WERI-Rb-1 (cell line): ENCODE results near the gene MT3.
A peak's percentile ranks its signal among the peaks of the same experiment; 100 is the strongest.

ENCODE experiments used
- DNase-seq: peaks from one replicate; pipeline ENCODE4 v3.0.0-alpha.2; 2020
- H3K27ac ChIP-seq: fragments of 250-450 bp; sonication (Bioruptor Pico); 2 replicates; pipeline ENCODE4 v1.5.1; 2020; ENCODE audit warnings: mild to moderate bottlenecking, moderate library complexity
- H3K27me3 ChIP-seq: fragments of 250-450 bp; sonication (Bioruptor Pico); 2 replicates; pipeline ENCODE4 v1.5.1; 2021; ENCODE audit warnings: mild to moderate bottlenecking, low read depth, moderate library complexity; ENCODE audit not compliant: insufficient read depth, severe bottlenecking
- H3K36me3 ChIP-seq: fragments of 250-450 bp; sonication (Bioruptor Pico); 2 replicates; pipeline ENCODE4 v1.5.1; 2020; ENCODE audit warnings: mild to moderate bottlenecking, moderate library complexity
- H3K4me3 ChIP-seq: 2 replicates; pipeline ENCODE4 v1.5.1; 2011; ENCODE audit warnings: low read depth, mild to moderate bottlenecking, control low read depth, low read length
- H3K9me3 ChIP-seq: fragments of 250-450 bp; sonication (Bioruptor Pico); 2 replicates; pipeline ENCODE4 v1.5.1; 2021; ENCODE audit warnings: mild to moderate bottlenecking, moderate library complexity; ENCODE audit not compliant: severe bottlenecking
- CTCF ChIP-seq: IDR thresholded peaks from 2 replicates; pipeline ENCODE4 v1.5.1; 2011; ENCODE audit warnings: low read depth, mild to moderate bottlenecking, control low read depth, inconsistent platforms, low read length

Gene MT3

GRCh38 chr16:56601325-56601724 is 12.0 kb downstream of the MT3 start:
- H3K36me3 ChIP-seq, result no peaks in the 10 kb centered on the region
- H3K27ac ChIP-seq, result no peak overlapping the region
- H3K9me3 ChIP-seq, result no peaks in the 10 kb centered on the region
- H3K27me3 ChIP-seq, result no peaks in the 10 kb centered on the region
- peak; percentile 78 for DNase-seq
- no peak for TF ChIP-seq CTCF
- no peak overlapping the region for H3K4me3 ChIP-seq

GRCh38 chr16:56603589-56603988 is 14.3 kb downstream of the MT3 start:
- DNase-seq, result peak; percentile 89

GRCh38 chr16:56604966-56605365 is 15.6 kb downstream of the MT3 start:
- H3K27me3 ChIP-seq, result no peaks in the 10 kb centered on the region
- DNase-seq, result no peak
- no peaks in the 10 kb centered on the region for H3K9me3 ChIP-seq
- TF ChIP-seq CTCF, result no peak
- no peaks in the 10 kb centered on the region for H3K36me3 ChIP-seq
- no peak overlapping the region for H3K4me3 ChIP-seq
- H3K27ac ChIP-seq, result no peak overlapping the region

More at GRCh38 chr16:56603589-56603988, 14.3 kb downstream of the MT3 start:
- no peaks in the 10 kb centered on the region for H3K9me3 ChIP-seq
- no peaks in the 10 kb centered on the region for H3K36me3 ChIP-seq
- H3K27ac ChIP-seq, result peak overlapping the region; percentile 33
- peak; percentile 89 for TF ChIP-seq CTCF
- no peak overlapping the region for H3K4me3 ChIP-seq
- H3K27me3 ChIP-seq, result no peaks in the 10 kb centered on the region

GRCh38 chr16:56605475-56605874 is 16.1 kb downstream of the MT3 start:
- no peak for DNase-seq
- H3K4me3 ChIP-seq, result no peak overlapping the region
- no peaks in the 10 kb centered on the region for H3K27me3 ChIP-seq
- no peak for TF ChIP-seq CTCF
- H3K36me3 ChIP-seq, result no peaks in the 10 kb centered on the region
- no peak overlapping the region for H3K27ac ChIP-seq
- no peaks in the 10 kb centered on the region for H3K9me3 ChIP-seq

GRCh38 chr16:56606071-56606475 is 16.7 kb downstream of the MT3 start:
- no peaks in the 10 kb centered on the region for H3K36me3 ChIP-seq
- no peak for TF ChIP-seq CTCF
- no peak for DNase-seq
- H3K9me3 ChIP-seq, result no peaks in the 10 kb centered on the region
- no peak overlapping the region for H3K4me3 ChIP-seq
- H3K27ac ChIP-seq, result no peak overlapping the region
- H3K27me3 ChIP-seq, result no peaks in the 10 kb centered on the region

GRCh38 chr16:56606476-56607108 is 17.3 kb downstream of the MT3 start:
- no peak for TF ChIP-seq CTCF
- DNase-seq, result no peak
- Histone ChIP-seq H3K36me3 (no peaks in the 10 kb centered on the region), H3K27me3 (no peaks in the 10 kb centered on the region), H3K27ac (no peak overlapping the region), H3K4me3 (no peak overlapping the region), H3K9me3 (no peaks in the 10 kb centered on the region)
